Measurements from ENCODE around the gene CCDC77. TPM values are rescaled to one million over a fixed set of nuclear protein-coding genes. Genes with fewer than 3 reads are reported as not detected.
"Not testable (repeated sequence)": the region's sequence is repeated elsewhere in the genome, so short reads cannot be mapped to it uniquely, and the experiment has no call there.

Gene CCDC77
- polyA plus RNA-seq, 1 of the 3 experiments (the other 2 are of a cell fraction): 5.9 TPM

DNA sequence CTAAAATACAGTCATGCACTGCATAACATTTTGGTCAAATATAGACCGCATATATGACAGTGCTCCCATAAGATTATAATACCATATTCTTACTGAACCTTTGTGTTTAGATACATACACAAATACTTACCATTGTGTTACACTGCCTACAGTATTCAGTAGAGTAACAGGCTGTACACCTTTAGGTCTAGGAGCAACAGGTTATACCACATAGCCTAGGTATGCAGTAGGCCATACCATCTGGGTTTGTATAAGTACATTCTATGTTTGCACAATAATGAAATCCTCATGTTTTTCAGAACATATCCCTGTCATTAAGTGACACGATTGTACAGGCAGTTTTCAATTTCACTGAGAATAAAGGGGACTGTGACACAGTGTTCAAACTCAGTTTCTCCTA lies 34.6 kb upstream of the CCDC77 start:
- no peaks in the 10 kb centered on the region for H3K9me2 ChIP-seq
- 95% methylated on average over 2 of the region's 2 CpGs for WGBS (ENCODE audit: low lambda C conversion rate)
- ChIA-PET POLR2A (no interaction called here), CTCF (no interaction called here)
- H3K36me3 ChIP-seq (replicated peaks in 1 of 2; ENCODE audit: control insufficient read depth in 1 of 2, insufficient read depth in 2 of 2, low read length in 1 of 2): peaks cover 63 to 75% of the 10 kb centered on the region in 2 experiments
- H3K9me3 ChIP-seq: 0 out of 2 replicates have a peak, but pooled peaks cover 4% of the 10 kb centered on the region
- no peaks in the 10 kb centered on the region for H3K4me1 ChIP-seq (ENCODE audit: control insufficient read depth in 1 of 2, insufficient read depth in 2 of 2, low read depth in 1 of 2, low read length in 1 of 2)
- peaks cover 17% of the 10 kb centered on the region for H3F3A ChIP-seq (replicated peaks; ENCODE audit: insufficient read depth)
- H3K4me2 ChIP-seq: no peak overlapping the region
- H2AFZ ChIP-seq (ENCODE audit: low read depth): no peak overlapping the region
- no peak for DNase-seq
- H3K27ac ChIP-seq (ENCODE audit: low read depth in 2 of 2, low read length in 1 of 2): no peak overlapping the region
- no peaks in the 10 kb centered on the region; the same call in 1 of the 2 replicates for H4K20me1 ChIP-seq (ENCODE audit: insufficient read depth)
- H3K4me3 ChIP-seq (ENCODE audit: low read depth in 2 of 2, low read length in 1 of 2): no peak overlapping the region
- peaks cover 21% of the 10 kb centered on the region; the same call in 1 of the 2 replicates for H3K79me2 ChIP-seq (ENCODE audit: insufficient read depth)
- TF ChIP-seq TEAD4 (IDR thresholded peaks at IDR 0.05; ENCODE audit: borderline replicate concordance, insufficient read depth): no peak
- TF ChIP-seq RXRA (IDR thresholded peaks at IDR 0.05; ENCODE audit: borderline replicate concordance, low read depth): no peak
- no peak for TF ChIP-seq JUND (IDR thresholded peaks at IDR 0.05)
- no peak for TF ChIP-seq SIN3A (IDR thresholded peaks at IDR 0.05; ENCODE audit: borderline replicate concordance, low read depth, low read length)
- no peak for TF ChIP-seq ELF1 (IDR thresholded peaks at IDR 0.05)
- no peak for TF ChIP-seq NFIC (IDR thresholded peaks at IDR 0.05; ENCODE audit: borderline replicate concordance)
- no peak for TF ChIP-seq MEF2A (IDR thresholded peaks at IDR 0.05; ENCODE audit: borderline replicate concordance, low read depth)
- no peak for TF ChIP-seq FOXJ3 (CRISPR knock-in tag; IDR thresholded peaks at IDR 0.05)
- H3K27me3 ChIP-seq (ENCODE audit: insufficient read depth): no peaks in the 10 kb centered on the region
- no peak overlapping the region for H3K9ac ChIP-seq

DNA sequence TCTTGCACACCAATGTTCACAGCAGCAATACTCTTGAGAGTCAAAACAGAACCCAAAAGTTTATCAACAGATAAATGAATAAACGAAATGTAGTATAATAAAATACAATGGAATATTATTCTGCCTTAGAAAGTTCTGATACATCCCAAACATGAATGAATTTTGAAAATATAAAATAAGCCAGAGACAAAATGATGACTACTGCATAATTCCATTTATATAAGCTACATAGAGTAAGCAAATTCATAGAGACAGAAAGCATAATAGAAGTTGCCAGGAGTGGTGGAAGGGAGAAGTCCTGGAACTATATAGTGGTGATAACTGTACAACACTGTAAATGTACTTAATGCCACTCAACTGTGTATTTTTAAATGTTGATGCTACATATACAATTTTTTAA lies 33.5 kb upstream of the CCDC77 start:
- Histone ChIP-seq H3K79me2 (ENCODE audit: insufficient read depth) (peaks cover 12% of the 10 kb centered on the region; the same call in 1 of the 2 replicates), H3K4me2 (no peak overlapping the region), H4K20me1 (ENCODE audit: insufficient read depth) (no peaks in the 10 kb centered on the region; the same call in 1 of the 2 replicates), H3K27ac (ENCODE audit: low read depth in 2 of 2, low read length in 1 of 2) (no peak overlapping the region), H2AFZ (ENCODE audit: low read depth) (no peak overlapping the region), H3K9ac (no peak overlapping the region), H3K27me3 (ENCODE audit: insufficient read depth) (no peaks in the 10 kb centered on the region), H3K9me2 (no peaks in the 10 kb centered on the region), H3K36me3 (replicated peaks in 1 of 2; ENCODE audit: control insufficient read depth in 1 of 2, insufficient read depth in 2 of 2, low read length in 1 of 2) (peaks cover 51 to 63% of the 10 kb centered on the region in 2 experiments), H3K4me1 (ENCODE audit: control insufficient read depth in 1 of 2, insufficient read depth in 2 of 2, low read depth in 1 of 2, low read length in 1 of 2) (no peaks in the 10 kb centered on the region), H3F3A (replicated peaks; ENCODE audit: insufficient read depth) (peaks cover 17% of the 10 kb centered on the region), H3K9me3 (0 out of 2 replicates have a peak, but pooled peaks cover 4% of the 10 kb centered on the region), H3K4me3 (ENCODE audit: low read depth in 2 of 2, low read length in 1 of 2) (no peak overlapping the region)
- POLR2A ChIA-PET: no interaction called here
- DNase-seq: no peak
- CTCF ChIA-PET: no interaction called here
- TF ChIP-seq TAF1 (IDR thresholded peaks at IDR 0.05; ENCODE audit: borderline replicate concordance, low read depth, low read length) (no peak), EP300 (IDR thresholded peaks at IDR 0.05; ENCODE audit: borderline replicate concordance in 1 of 2, low read depth in 1 of 2, low read length in 1 of 2) (no peak), RFX5 (IDR thresholded peaks at IDR 0.05; ENCODE audit: low read length) (no peak), CHD2 (IDR thresholded peaks at IDR 0.05; ENCODE audit: low read length, partially characterized antibody) (no peak), FOSL2 (IDR thresholded peaks at IDR 0.05; ENCODE audit: borderline replicate concordance, low read depth) (no peak), NRF1 (IDR thresholded peaks at IDR 0.05; ENCODE audit: low read depth, low read length) (no peak), MXI1 (IDR thresholded peaks at IDR 0.05; ENCODE audit: low read depth, low read length) (no peak), POLR2AphosphoS5 (IDR thresholded peaks at IDR 0.05; ENCODE audit: low read depth, low read length) (no peak), RXRA (IDR thresholded peaks at IDR 0.05; ENCODE audit: borderline replicate concordance, low read depth) (no peak)
- TF ChIP-seq, protein P1, sequence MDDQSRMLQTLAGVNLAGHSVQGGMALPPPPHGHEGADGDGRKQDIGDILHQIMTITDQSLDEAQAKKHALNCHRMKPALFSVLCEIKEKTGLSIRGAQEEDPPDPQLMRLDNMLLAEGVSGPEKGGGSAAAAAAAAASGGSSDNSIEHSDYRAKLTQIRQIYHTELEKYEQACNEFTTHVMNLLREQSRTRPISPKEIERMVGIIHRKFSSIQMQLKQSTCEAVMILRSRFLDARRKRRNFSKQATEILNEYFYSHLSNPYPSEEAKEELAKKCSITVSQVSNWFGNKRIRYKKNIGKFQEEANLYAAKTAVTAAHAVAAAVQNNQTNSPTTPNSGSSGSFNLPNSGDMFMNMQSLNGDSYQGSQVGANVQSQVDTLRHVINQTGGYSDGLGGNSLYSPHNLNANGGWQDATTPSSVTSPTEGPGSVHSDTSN (IDR thresholded peaks at IDR 0.05): no peak
- WGBS (ENCODE audit: low lambda C conversion rate): 97% methylated on average over 1 of the region's 1 CpG

DNA sequence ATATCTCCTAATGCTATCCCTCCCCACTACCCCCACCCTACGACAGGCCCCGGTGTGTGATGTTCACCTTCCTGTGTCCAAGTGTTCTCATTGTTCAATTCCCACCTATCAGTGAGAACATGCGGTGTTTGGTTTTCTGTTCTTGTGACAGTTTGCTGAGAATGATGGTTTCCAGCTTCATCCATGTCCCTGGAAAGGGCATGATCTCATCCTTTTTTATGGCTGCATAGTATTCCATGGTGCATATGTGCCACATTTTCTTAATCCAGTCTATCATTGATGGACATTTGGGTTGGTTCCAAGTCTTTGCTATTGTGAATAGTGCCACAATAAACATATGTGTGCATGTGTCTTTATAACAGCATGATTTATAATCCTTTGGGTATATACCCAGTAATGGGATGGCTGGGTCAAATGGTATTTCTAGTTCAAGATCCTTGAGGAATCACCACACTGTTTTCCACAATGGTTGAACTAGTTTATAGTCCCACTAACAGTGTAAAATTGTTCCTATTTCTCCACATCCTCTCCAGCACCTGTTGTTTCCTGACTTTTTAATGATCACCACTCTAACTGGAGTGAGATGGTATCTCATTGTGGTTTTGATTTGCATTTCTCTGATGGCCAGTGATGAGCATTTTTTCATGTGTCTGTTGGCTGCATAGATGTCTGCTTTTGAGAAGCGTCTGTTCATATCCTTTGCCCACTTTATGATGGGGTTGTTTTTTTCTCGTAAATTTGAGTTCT lies 30.5 kb upstream of the CCDC77 start:
- H3K79me2 ChIP-seq (ENCODE audit: insufficient read depth); H2AFZ ChIP-seq (ENCODE audit: low read depth); H3K4me2 ChIP-seq; H3K27ac ChIP-seq (ENCODE audit: low read depth in 2 of 2, low read length in 1 of 2); POLR2A ChIA-PET; DNase-seq; CTCF ChIA-PET; H3K9me2 ChIP-seq; H3K9ac ChIP-seq; H3K4me3 ChIP-seq (ENCODE audit: low read depth in 2 of 2, low read length in 1 of 2); H3K27me3 ChIP-seq (ENCODE audit: insufficient read depth); H4K20me1 ChIP-seq (ENCODE audit: insufficient read depth); H3K9me3 ChIP-seq; H3K4me1 ChIP-seq (ENCODE audit: control insufficient read depth in 1 of 2, insufficient read depth in 2 of 2, low read depth in 1 of 2, low read length in 1 of 2): not testable (repeated sequence)
- Histone ChIP-seq H3K36me3 (replicated peaks in 1 of 2; ENCODE audit: control insufficient read depth in 1 of 2, insufficient read depth in 2 of 2, low read length in 1 of 2) (peaks cover 38 to 47% of the 10 kb centered on the region in 2 experiments), H3F3A (replicated peaks; ENCODE audit: insufficient read depth) (peaks cover 17% of the 10 kb centered on the region)
- WGBS (ENCODE audit: low lambda C conversion rate): 98% methylated on average over 5 of the region's 5 CpGs

All from SK-N-SH (cell line).